Parathyroid adenoma (tissue), 2 donors: ENCODE measurements around the gene DLD.

Experiments used
- H2AFZ ChIP-seq: fragments of 300-600 bp; sonication (generic); one replicate; pipeline ENCODE4 v1.7.0; 2017; ENCODE audit warnings: antibody characterized with exemption, mild to moderate bottlenecking
- H3K27ac ChIP-seq: fragments of 300-600 bp; sonication (generic); one replicate; pipeline ENCODE4 v1.7.0; 2017
- H3K27me3 ChIP-seq: fragments of 300-600 bp; sonication (generic); one replicate; pipeline ENCODE4 v1.7.0; 2017; ENCODE audit warnings: low read length; ENCODE audit not compliant: control insufficient read depth, insufficient read depth
- H3K36me3 ChIP-seq: fragments of 300-600 bp; sonication (generic); one replicate; pipeline ENCODE4 v1.7.0; 2017; ENCODE audit warnings: low read length; ENCODE audit not compliant: control insufficient read depth, insufficient read depth
- H3K4me1 ChIP-seq: fragments of 300-600 bp; sonication (generic); one replicate; pipeline ENCODE4 v1.7.0; 2017; ENCODE audit warnings: control low read depth
- H3K4me2 ChIP-seq: fragments of 300-600 bp; sonication (generic); one replicate; pipeline ENCODE4 v1.7.0; 2017; ENCODE audit warnings: low read length
- H3K4me3 ChIP-seq: fragments of 300-600 bp; sonication (generic); one replicate; pipeline ENCODE4 v1.7.0; 2017; ENCODE audit warnings: low read depth, low read length
- H3K79me2 ChIP-seq: fragments of 300-600 bp; sonication (generic); one replicate; pipeline ENCODE4 v1.7.0; 2017; ENCODE audit warnings: control low read depth
- H3K9ac ChIP-seq: fragments of 300-600 bp; sonication (generic); one replicate; pipeline ENCODE4 v1.7.0; 2017; ENCODE audit warnings: mild to moderate bottlenecking
- H3K9me3 ChIP-seq: fragments of 300-600 bp; sonication (generic); one replicate; pipeline ENCODE4 v1.7.0; 2017; ENCODE audit warnings: low read length; ENCODE audit not compliant: control insufficient read depth
- CTCF ChIP-seq: fragments of 300-600 bp; sonication (generic); IDR thresholded peaks from one replicate; pipeline ENCODE4 v1.7.0; 2017; ENCODE audit warnings: antibody characterized with exemption, mild to moderate bottlenecking
- donor health status: primary hyperparathyroidism.

Gene DLD

GRCh38 chr7:107945332-107945731 lies 54.3 kb downstream of the DLD start:
- H3K27me3 ChIP-seq, result no peaks in the 10 kb centered on the region
- no peaks in the 10 kb centered on the region for H3K79me2 ChIP-seq
- no peak overlapping the region for H3K4me2 ChIP-seq
- no peak overlapping the region for H3K4me3 ChIP-seq
- no peaks in the 10 kb centered on the region for H3K9me3 ChIP-seq
- H3K36me3 ChIP-seq, result no peaks in the 10 kb centered on the region
- no peak overlapping the region for H3K9ac ChIP-seq
- H3K27ac ChIP-seq, result no peak overlapping the region
- no peak overlapping the region for H2AFZ ChIP-seq
- no peak for TF ChIP-seq CTCF
- H3K4me1 ChIP-seq, result peaks cover 30% of the 10 kb centered on the region

GRCh38 chr7:107946451-107946850 lies 55.5 kb downstream of the DLD start:
- no peak overlapping the region for H2AFZ ChIP-seq
- no peaks in the 10 kb centered on the region for H3K27me3 ChIP-seq
- no peaks in the 10 kb centered on the region for H3K9me3 ChIP-seq
- no peak overlapping the region for H3K4me3 ChIP-seq
- no peak overlapping the region for H3K27ac ChIP-seq
- TF ChIP-seq CTCF, result no peak
- no peak overlapping the region for H3K9ac ChIP-seq
- peaks cover 30% of the 10 kb centered on the region for H3K4me1 ChIP-seq
- no peaks in the 10 kb centered on the region for H3K79me2 ChIP-seq
- no peaks in the 10 kb centered on the region for H3K36me3 ChIP-seq
- no peak overlapping the region for H3K4me2 ChIP-seq

DNA sequence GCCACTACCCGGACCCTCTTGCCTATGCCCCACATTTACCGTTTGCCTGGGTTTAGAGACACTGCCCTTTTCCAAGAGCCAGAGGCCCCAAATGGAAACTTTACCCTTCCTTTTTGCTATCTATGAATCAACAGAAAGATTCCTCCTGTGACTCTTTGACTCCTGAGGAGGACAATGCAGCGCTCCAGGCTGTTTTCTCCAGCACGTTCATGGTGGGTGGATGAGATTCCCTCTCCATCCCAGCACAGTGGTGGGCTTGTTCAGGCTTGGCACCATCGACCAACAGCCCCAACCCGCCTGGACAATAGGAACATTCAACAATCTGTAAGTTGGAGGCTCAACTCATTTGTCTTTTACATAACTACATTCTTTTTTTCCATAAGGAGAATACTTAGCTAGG lies 55.9 kb downstream of the DLD start:
- peaks cover 33% of the 10 kb centered on the region for H3K4me1 ChIP-seq
- no peaks in the 10 kb centered on the region for H3K79me2 ChIP-seq
- no peak overlapping the region for H3K4me3 ChIP-seq
- H3K9me3 ChIP-seq, result no peaks in the 10 kb centered on the region
- no peak overlapping the region for H3K4me2 ChIP-seq
- no peaks in the 10 kb centered on the region for H3K27me3 ChIP-seq
- H3K27ac ChIP-seq, result no peak overlapping the region
- no peaks in the 10 kb centered on the region for H3K36me3 ChIP-seq
- H3K9ac ChIP-seq, result no peak overlapping the region
- no peak for TF ChIP-seq CTCF
- H2AFZ ChIP-seq, result no peak overlapping the region

- Histone ChIP-seq H3K4me3 (no peak overlapping the region), H3K4me1 (peaks cover 36% of the 10 kb centered on the region), H3K36me3 (no peaks in the 10 kb centered on the region), H3K27ac (peak overlapping the region; percentile 30), H3K9ac (no peak overlapping the region), H3K79me2 (no peaks in the 10 kb centered on the region), H3K4me2 (no peak overlapping the region), H3K9me3 (no peaks in the 10 kb centered on the region), H3K27me3 (no peaks in the 10 kb centered on the region), H2AFZ (peak overlapping the region; percentile 30)
- TF ChIP-seq CTCF, result no peak
Measured at GRCh38 chr7:107948645-107949442, 57.9 kb downstream of the DLD start.

DNA sequence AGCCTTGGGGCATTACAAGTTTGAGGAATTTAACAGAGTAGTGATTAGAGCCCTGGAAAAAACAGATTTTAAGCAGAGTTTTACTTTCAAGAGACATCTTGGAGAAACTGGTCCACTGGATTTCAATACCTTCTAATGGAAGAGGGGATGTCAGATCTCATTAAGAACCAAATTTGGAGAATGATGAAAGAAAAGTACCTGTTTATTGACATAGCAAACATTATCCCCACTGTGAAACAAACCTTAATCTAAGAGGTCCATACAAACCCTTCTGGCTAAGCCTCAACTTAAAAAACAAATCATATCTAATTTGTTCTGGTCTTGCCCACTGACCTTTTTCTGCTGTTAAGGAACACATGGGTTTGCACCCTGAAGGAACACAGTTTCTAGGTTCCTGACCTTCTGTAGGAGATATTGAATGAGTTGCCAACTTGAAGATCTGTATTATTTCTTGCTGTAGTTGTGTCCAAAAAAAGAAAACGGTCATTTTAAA lies 58.5 kb downstream of the DLD start:
- Histone ChIP-seq H3K4me3 (no peak overlapping the region), H3K9ac (no peak overlapping the region), H3K79me2 (no peaks in the 10 kb centered on the region), H3K4me2 (no peak overlapping the region), H3K27ac (peak overlapping the region; percentile 30), H3K9me3 (no peaks in the 10 kb centered on the region), H3K36me3 (no peaks in the 10 kb centered on the region), H3K27me3 (no peaks in the 10 kb centered on the region), H3K4me1 (peaks cover 32% of the 10 kb centered on the region), H2AFZ (peak overlapping the region; percentile 30)
- TF ChIP-seq CTCF, result no peak
